GM13976 (cell line): ENCODE measurements around the gene CD8B2.

Experiments
- DNase-seq: peaks from one replicate; pipeline ENCODE4 v3.0.0; 2012; ENCODE audit warnings: low spot score
- in situ Hi-C: fragments of 300-500 bp; cut with MboI; formaldehyde crosslinking; loops from one replicate; pipeline ENCODE4 v1.12.0; 2022; ENCODE audit warnings: low sequenced_read_pairs, mixed read lengths, inconsistent platforms; ENCODE audit not compliant: unreplicated experiment
- TF ChIP-seq, protein P1 (sequence below): IDR thresholded peaks from 2 replicates; pipeline ENCODE4 v1.5.1; 2012; ENCODE audit warnings: borderline replicate concordance, mild to moderate bottlenecking; ENCODE audit not compliant: insufficient read depth; ENCODE audit errors: extremely low read depth, missing control alignments, control extremely low read depth

Gene CD8B2

DNA sequence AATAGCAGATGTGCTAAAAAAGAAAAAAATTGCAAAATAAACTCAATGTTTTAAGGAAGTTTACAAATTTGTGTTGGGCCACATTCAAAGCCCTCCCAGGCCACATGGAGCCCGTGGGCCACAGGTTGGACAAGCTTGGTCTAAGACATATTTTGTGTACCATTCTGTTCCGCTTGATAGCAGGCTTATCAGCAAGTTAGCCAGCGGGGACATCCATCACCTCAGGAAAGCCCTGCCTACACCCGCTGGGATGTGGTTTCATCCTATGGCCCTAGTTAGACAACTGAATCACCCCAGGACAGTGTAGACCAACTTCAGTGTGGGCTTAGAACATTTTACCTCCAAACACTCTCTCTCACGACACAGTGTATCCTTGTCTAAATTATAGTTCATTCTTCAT lies 32.6 kb downstream of the CD8B2 start:
- no peak for DNase-seq
- TF ChIP-seq, protein P1, sequence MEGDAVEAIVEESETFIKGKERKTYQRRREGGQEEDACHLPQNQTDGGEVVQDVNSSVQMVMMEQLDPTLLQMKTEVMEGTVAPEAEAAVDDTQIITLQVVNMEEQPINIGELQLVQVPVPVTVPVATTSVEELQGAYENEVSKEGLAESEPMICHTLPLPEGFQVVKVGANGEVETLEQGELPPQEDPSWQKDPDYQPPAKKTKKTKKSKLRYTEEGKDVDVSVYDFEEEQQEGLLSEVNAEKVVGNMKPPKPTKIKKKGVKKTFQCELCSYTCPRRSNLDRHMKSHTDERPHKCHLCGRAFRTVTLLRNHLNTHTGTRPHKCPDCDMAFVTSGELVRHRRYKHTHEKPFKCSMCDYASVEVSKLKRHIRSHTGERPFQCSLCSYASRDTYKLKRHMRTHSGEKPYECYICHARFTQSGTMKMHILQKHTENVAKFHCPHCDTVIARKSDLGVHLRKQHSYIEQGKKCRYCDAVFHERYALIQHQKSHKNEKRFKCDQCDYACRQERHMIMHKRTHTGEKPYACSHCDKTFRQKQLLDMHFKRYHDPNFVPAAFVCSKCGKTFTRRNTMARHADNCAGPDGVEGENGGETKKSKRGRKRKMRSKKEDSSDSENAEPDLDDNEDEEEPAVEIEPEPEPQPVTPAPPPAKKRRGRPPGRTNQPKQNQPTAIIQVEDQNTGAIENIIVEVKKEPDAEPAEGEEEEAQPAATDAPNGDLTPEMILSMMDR = no peak
- in situ Hi-C loops = no loop called here

DNA sequence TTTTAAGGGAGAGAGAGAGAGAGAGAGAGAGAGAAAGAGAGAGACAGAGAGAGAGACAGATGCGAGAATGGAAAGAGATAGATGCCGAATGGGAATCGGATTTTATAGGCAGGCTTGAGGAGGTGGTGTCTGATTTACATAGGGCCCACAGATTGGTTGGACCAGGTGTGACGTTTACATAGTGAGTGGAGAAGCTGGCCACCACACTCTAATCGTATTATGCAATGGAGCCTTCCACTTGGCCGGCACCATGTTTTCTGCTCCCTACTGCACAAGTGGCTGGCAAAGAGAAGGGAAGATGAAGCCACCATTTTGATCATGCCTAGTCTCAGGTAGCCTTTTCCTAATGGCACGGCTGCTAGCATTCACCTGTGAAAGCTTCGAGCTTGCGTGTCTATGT lies 33.9 kb downstream of the CD8B2 start:
- TF ChIP-seq, protein P1 = no peak
- in situ Hi-C loops = no loop called here

GRCh38 chr2:106523976-106524665 lies 37.0 kb downstream of the CD8B2 start:
- in situ Hi-C loops = no loop called here
- TF ChIP-seq, protein P1 = no peak
- no peak for DNase-seq

More for the DNA sequence above, 33.9 kb downstream of the CD8B2 start:
- DNase-seq = no peak

- TF ChIP-seq, protein P1 = no peak
- in situ Hi-C loops = loop anchor here (25.0 kb wide), 1 partner anchor 419 kb away; no protein-coding TSS in a partner anchor
- no peak for DNase-seq
Measured at GRCh38 chr2:106530866-106531265, 43.7 kb downstream of the CD8B2 start.

DNA sequence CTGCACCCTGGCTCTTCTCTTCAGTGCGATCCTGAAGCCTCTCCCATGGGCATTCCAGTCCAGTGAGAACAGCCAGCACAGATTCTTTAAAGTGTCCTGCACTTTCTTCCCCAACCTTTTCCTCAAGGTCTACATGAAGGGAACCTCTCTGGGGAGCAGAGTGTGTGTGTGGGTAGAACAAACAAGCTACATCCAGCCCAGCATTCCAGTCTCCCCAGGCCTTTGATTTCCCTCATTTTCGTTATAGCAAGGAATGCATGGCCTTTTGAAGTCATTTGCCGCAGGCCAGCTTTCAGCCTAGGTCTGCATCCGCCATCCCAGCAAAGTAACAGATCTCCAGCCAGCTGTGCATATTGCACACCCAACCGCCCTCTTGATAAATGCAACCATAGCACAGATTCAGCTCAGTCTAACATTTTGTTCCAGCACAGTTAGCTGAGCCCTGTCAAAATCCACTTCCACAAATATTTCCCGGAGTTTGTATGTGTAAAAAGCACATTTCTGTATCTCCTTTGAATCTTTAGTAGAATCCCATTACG lies 44.6 kb downstream of the CD8B2 start:
- TF ChIP-seq, protein P1 = no peak
- in situ Hi-C loops = loop anchor here (25.0 kb wide), 1 partner anchor 419 kb away; no protein-coding TSS in a partner anchor
- DNase-seq = no peak

- TF ChIP-seq, protein P1 = no peak
- no peak for DNase-seq
- in situ Hi-C loops = loop anchor here (25.0 kb wide), 1 partner anchor 420 kb away; no protein-coding TSS in a partner anchor
Measured at GRCh38 chr2:106532236-106532635, 45.1 kb downstream of the CD8B2 start.
